GM12873 (cell line): ENCODE results near the gene COPS4.
A peak's percentile ranks its signal among the peaks of the same experiment; 100 is the strongest.

Experiments
- CTCF ChIP-seq: IDR thresholded peaks from 2 replicates; pipeline ENCODE4 v1.5.1; 2012; ENCODE audit warnings: low read depth, mild to moderate bottlenecking, moderate library complexity, low read length, control low read depth; ENCODE audit not compliant: insufficient read depth; ENCODE audit errors: missing control alignments

Gene COPS4

GRCh38 chr4:83034630-83035494 lies at the start of gene COPS4:
Gene COPS4 (plus strand): TSS chr4:83035183. CDS start chr4:83035225, 42 bp downstream.
- TF ChIP-seq CTCF = peak; percentile 18

- no peak for TF ChIP-seq CTCF
Observed at GRCh38 chr4:82988323-82988832, 46.6 kb upstream of the COPS4 start.

GRCh38 chr4:82989575-82990429 lies 45.2 kb upstream of the COPS4 start:
- no peak for TF ChIP-seq CTCF

GRCh38 chr4:82994834-82995233 lies 40.1 kb upstream of the COPS4 start:
- TF ChIP-seq CTCF = no peak

- TF ChIP-seq CTCF = no peak
Observed at GRCh38 chr4:82998898-82999297, 36.1 kb upstream of the COPS4 start.

GRCh38 chr4:83002329-83002728 lies 32.7 kb upstream of the COPS4 start:
- TF ChIP-seq CTCF = no peak

- TF ChIP-seq CTCF = no peak
Observed at GRCh38 chr4:83009529-83009928, 25.5 kb upstream of the COPS4 start.
